Putamen (tissue), 1 donor: ENCODE measurements around the gene ATP6V0D1.

Experiments used
- DNase-seq: peaks from one replicate; pipeline ENCODE4 v3.0.0-alpha.2; 2016; ENCODE audit warnings: low spot score

Gene ATP6V0D1

GRCh38 chr16:67463059-67463458 lies 17.9 kb downstream of the ATP6V0D1 start:
- DNase-seq = no peak

GRCh38 chr16:67462279-67462655 lies 18.7 kb downstream of the ATP6V0D1 start:
- DNase-seq = no peak

- DNase-seq = no peak
These were observed 19.2 kb downstream of the ATP6V0D1 start for GRCh38 chr16:67461600-67462278.

- no peak for DNase-seq
These were observed 20.0 kb downstream of the ATP6V0D1 start for GRCh38 chr16:67460961-67461360.

GRCh38 chr16:67460168-67460567 lies 20.8 kb downstream of the ATP6V0D1 start:
- DNase-seq = no peak

GRCh38 chr16:67459861-67460150 lies 21.2 kb downstream of the ATP6V0D1 start:
- DNase-seq = no peak

- no peak for DNase-seq
These were observed 21.7 kb downstream of the ATP6V0D1 start for GRCh38 chr16:67459066-67459860.

- no peak for DNase-seq
These were observed 22.8 kb downstream of the ATP6V0D1 start for GRCh38 chr16:67458121-67458641.

GRCh38 chr16:67457611-67458010 lies 23.3 kb downstream of the ATP6V0D1 start:
- no peak for DNase-seq

- DNase-seq = peak; percentile 76
These were observed 24.4 kb downstream of the ATP6V0D1 start for GRCh38 chr16:67456391-67457081.

- no peak for DNase-seq
These were observed 26.1 kb downstream of the ATP6V0D1 start for GRCh38 chr16:67454852-67455251.

GRCh38 chr16:67454104-67454503 lies 26.9 kb downstream of the ATP6V0D1 start:
- DNase-seq = no peak

GRCh38 chr16:67451704-67452435 lies 29.1 kb downstream of the ATP6V0D1 start:
- no peak for DNase-seq

GRCh38 chr16:67451061-67451703 lies 29.8 kb downstream of the ATP6V0D1 start:
- no peak for DNase-seq

- DNase-seq = no peak
These were observed 31.2 kb downstream of the ATP6V0D1 start for GRCh38 chr16:67449739-67450138.

- DNase-seq = no peak
These were observed 31.6 kb downstream of the ATP6V0D1 start for GRCh38 chr16:67449336-67449735.

GRCh38 chr16:67448580-67448979 lies 32.4 kb downstream of the ATP6V0D1 start:
- no peak for DNase-seq

- DNase-seq = no peak
These were observed 33.4 kb downstream of the ATP6V0D1 start for GRCh38 chr16:67447508-67448076.

- no peak for DNase-seq
These were observed 33.9 kb downstream of the ATP6V0D1 start for GRCh38 chr16:67446968-67447507.

GRCh38 chr16:67445913-67446907 lies 34.7 kb downstream of the ATP6V0D1 start:
- DNase-seq = no peak
